Activated CD8-positive, alpha-beta T cell treated with anti-CD3 and anti-CD28 coated beads for 36 hours (primary cell): Measurements from ENCODE around the gene FAM184B. TPM values are rescaled to one million over a fixed set of nuclear protein-coding genes. Genes with fewer than 3 reads are reported as not detected.

ENCODE experiments used
- ATAC-seq: fragments of 200-7000 bp; cut with Tn5 transposase; one replicate; pipeline ENCODE4 v1.10.0; 2021; ENCODE audit warnings: mild to moderate bottlenecking, moderate library complexity
- CTCF ChIA-PET: fragments of 350-600 bp; sonication (Branson Sonifier 250); formaldehyde crosslinking; loops from one replicate; lab custom pipeline; 2021; ENCODE audit warnings: antibody characterized with exemption; lab: Charles Lee
- POLR2A ChIA-PET: fragments of 350-600 bp; sonication (Branson Sonifier 250); formaldehyde crosslinking; loops from one replicate; lab custom pipeline; 2021; ENCODE audit warnings: antibody characterized with exemption; lab: Charles Lee
- DNase-seq: peaks from one replicate; pipeline ENCODE4 v3.0.0-alpha.2; 2020
- H3K27ac Mint-ChIP-seq: one replicate; pipeline ENCODE4 v1.8.0; 2021; ENCODE audit warnings: mild to moderate bottlenecking, mixed read lengths
- H3K27me3 Mint-ChIP-seq: one replicate; pipeline ENCODE4 v1.8.0; 2021; ENCODE audit warnings: mixed read lengths
- H3K36me3 Mint-ChIP-seq: one replicate; pipeline ENCODE4 v1.8.0; 2021; ENCODE audit warnings: low read depth, mixed read lengths
- H3K4me1 Mint-ChIP-seq: one replicate; pipeline ENCODE4 v1.8.0; 2021; ENCODE audit warnings: low read depth, mixed read lengths
- H3K4me3 Mint-ChIP-seq: one replicate; pipeline ENCODE4 v1.8.0; 2021; ENCODE audit warnings: mild to moderate bottlenecking, moderate library complexity, mixed read lengths
- H3K9me3 Mint-ChIP-seq: one replicate; pipeline ENCODE4 v1.8.0; 2021; ENCODE audit warnings: mixed read lengths
- CTCF ChIP-seq: fragments of 200-600 bp; IDR thresholded peaks from one replicate; pipeline ENCODE4 v1.8.0; 2022; ENCODE audit warnings: antibody characterized with exemption, mild to moderate bottlenecking
- intact Hi-C: fragments of 100-400 bp; cut with micrococcal nuclease; formaldehyde crosslinking; loops from one replicate; pipeline ENCODE4 v1.10.0; 2022
- total RNA-seq, 2 experiments: library from RNA; stranded (reverse); gene quantifications; one replicate each; pipeline ENCODE4 v1.2.3, GENCODE V29; 2021

FAM184B gene
- total RNA-seq, 2 experiments from 2014 or later, result 0.05 TPM; not detected in 1

- no peak overlapping the region for H3K27ac Mint-ChIP-seq
- H3K4me1 Mint-ChIP-seq, result no peaks in the 10 kb centered on the region
- no peak overlapping the region for H3K4me3 Mint-ChIP-seq
- no peaks in the 10 kb centered on the region for H3K27me3 Mint-ChIP-seq
- intact Hi-C loops, result no loop called here
- ATAC-seq (no peak), DNase-seq (no peak)
- H3K36me3 Mint-ChIP-seq, result no peaks in the 10 kb centered on the region
- TF ChIP-seq CTCF, result no peak
- H3K9me3 Mint-ChIP-seq, result no peaks in the 10 kb centered on the region
- CTCF ChIA-PET, result no interaction called here
- POLR2A ChIA-PET, result no interaction called here
These were observed 76.3 kb downstream of the FAM184B start for GRCh38 chr4:17705107-17705506.

GRCh38 chr4:17704020-17704650, 77.3 kb downstream of the FAM184B start:
- Mint-ChIP-seq H3K27me3 (no peaks in the 10 kb centered on the region), H3K9me3 (peaks cover 2% of the 10 kb centered on the region), H3K36me3 (no peaks in the 10 kb centered on the region), H3K27ac (no peak overlapping the region), H3K4me1 (no peaks in the 10 kb centered on the region), H3K4me3 (no peak overlapping the region)
- ChIA-PET CTCF (no interaction called here), POLR2A (no interaction called here)
- intact Hi-C loops, result no loop called here
- ATAC-seq (no peak), DNase-seq (no peak)
- TF ChIP-seq CTCF, result no peak

GRCh38 chr4:17702641-17703040, 78.8 kb downstream of the FAM184B start:
- Mint-ChIP-seq H3K27ac (no peak overlapping the region), H3K4me1 (no peaks in the 10 kb centered on the region)
- CTCF ChIA-PET, result no interaction called here

GRCh38 chr4:17701882-17702281, 79.5 kb downstream of the FAM184B start:
- CTCF ChIA-PET, result no interaction called here
- H3K27ac Mint-ChIP-seq, result no peak overlapping the region
- H3K36me3 Mint-ChIP-seq, result no peaks in the 10 kb centered on the region
- H3K9me3 Mint-ChIP-seq, result peaks cover 5% of the 10 kb centered on the region
- POLR2A ChIA-PET, result no interaction called here
- no peaks in the 10 kb centered on the region for H3K27me3 Mint-ChIP-seq
- no peak for DNase-seq
- intact Hi-C loops, result no loop called here
- no peaks in the 10 kb centered on the region for H3K4me1 Mint-ChIP-seq
- no peak for ATAC-seq
- H3K4me3 Mint-ChIP-seq, result no peak overlapping the region
- TF ChIP-seq CTCF, result no peak

More at GRCh38 chr4:17702641-17703040, 78.8 kb downstream of the FAM184B start:
- intact Hi-C loops, result no loop called here
- H3K27me3 Mint-ChIP-seq, result no peaks in the 10 kb centered on the region
- no peak overlapping the region for H3K4me3 Mint-ChIP-seq
- H3K9me3 Mint-ChIP-seq, result peaks cover 5% of the 10 kb centered on the region
- no peaks in the 10 kb centered on the region for H3K36me3 Mint-ChIP-seq
- DNase-seq (no peak), ATAC-seq (no peak)
- no peak for TF ChIP-seq CTCF
- POLR2A ChIA-PET, result no interaction called here

GRCh38 chr4:17701138-17701839, 80.1 kb downstream of the FAM184B start:
- no peaks in the 10 kb centered on the region for H3K36me3 Mint-ChIP-seq
- no peak overlapping the region for H3K4me3 Mint-ChIP-seq
- DNase-seq (no peak), ATAC-seq (no peak)
- no peaks in the 10 kb centered on the region for H3K4me1 Mint-ChIP-seq
- intact Hi-C loops, result no loop called here
- peaks cover 5% of the 10 kb centered on the region for H3K9me3 Mint-ChIP-seq
- H3K27me3 Mint-ChIP-seq, result no peaks in the 10 kb centered on the region
- TF ChIP-seq CTCF, result no peak
- ChIA-PET POLR2A (no interaction called here), CTCF (no interaction called here)
- no peak overlapping the region for H3K27ac Mint-ChIP-seq
